Mucosa of stomach (tissue), 1 donor: ENCODE data around the gene CRYBB1.

Experiments
- H3K27me3 ChIP-seq: one replicate; pipeline ENCODE4 v1.7.0; 2013; ENCODE audit warnings: mild to moderate bottlenecking, low read length; ENCODE audit not compliant: control insufficient read depth, insufficient read depth
- H3K36me3 ChIP-seq: one replicate; pipeline ENCODE4 v1.7.0; 2013; ENCODE audit warnings: low read length; ENCODE audit not compliant: control insufficient read depth, insufficient read depth
- H3K4me1 ChIP-seq: one replicate; pipeline ENCODE4 v1.7.0; 2013; ENCODE audit warnings: mild to moderate bottlenecking, low read length; ENCODE audit not compliant: control insufficient read depth, insufficient read depth
- H3K4me3 ChIP-seq: one replicate; pipeline ENCODE4 v1.7.0; 2013; ENCODE audit warnings: low read length
- H3K9ac ChIP-seq: one replicate; pipeline ENCODE4 v1.7.0; 2013; ENCODE audit warnings: mild to moderate bottlenecking, low read length, moderate library complexity
- H3K9me3 ChIP-seq: one replicate; pipeline ENCODE4 v1.7.0; 2013; ENCODE audit warnings: mild to moderate bottlenecking, low read length, moderate library complexity; ENCODE audit not compliant: control insufficient read depth
- donor health status: Pancreatic carcinoma.

Gene CRYBB1

GRCh38 chr22:26650722-26651421 lies 33.0 kb upstream of the CRYBB1 start:
- H3K9ac ChIP-seq, result no peak overlapping the region
- H3K4me1 ChIP-seq, result no peaks in the 10 kb centered on the region
- H3K4me3 ChIP-seq, result no peak overlapping the region
- H3K36me3 ChIP-seq, result no peaks in the 10 kb centered on the region
- peaks cover 29% of the 10 kb centered on the region for H3K27me3 ChIP-seq
- no peaks in the 10 kb centered on the region for H3K9me3 ChIP-seq

DNA sequence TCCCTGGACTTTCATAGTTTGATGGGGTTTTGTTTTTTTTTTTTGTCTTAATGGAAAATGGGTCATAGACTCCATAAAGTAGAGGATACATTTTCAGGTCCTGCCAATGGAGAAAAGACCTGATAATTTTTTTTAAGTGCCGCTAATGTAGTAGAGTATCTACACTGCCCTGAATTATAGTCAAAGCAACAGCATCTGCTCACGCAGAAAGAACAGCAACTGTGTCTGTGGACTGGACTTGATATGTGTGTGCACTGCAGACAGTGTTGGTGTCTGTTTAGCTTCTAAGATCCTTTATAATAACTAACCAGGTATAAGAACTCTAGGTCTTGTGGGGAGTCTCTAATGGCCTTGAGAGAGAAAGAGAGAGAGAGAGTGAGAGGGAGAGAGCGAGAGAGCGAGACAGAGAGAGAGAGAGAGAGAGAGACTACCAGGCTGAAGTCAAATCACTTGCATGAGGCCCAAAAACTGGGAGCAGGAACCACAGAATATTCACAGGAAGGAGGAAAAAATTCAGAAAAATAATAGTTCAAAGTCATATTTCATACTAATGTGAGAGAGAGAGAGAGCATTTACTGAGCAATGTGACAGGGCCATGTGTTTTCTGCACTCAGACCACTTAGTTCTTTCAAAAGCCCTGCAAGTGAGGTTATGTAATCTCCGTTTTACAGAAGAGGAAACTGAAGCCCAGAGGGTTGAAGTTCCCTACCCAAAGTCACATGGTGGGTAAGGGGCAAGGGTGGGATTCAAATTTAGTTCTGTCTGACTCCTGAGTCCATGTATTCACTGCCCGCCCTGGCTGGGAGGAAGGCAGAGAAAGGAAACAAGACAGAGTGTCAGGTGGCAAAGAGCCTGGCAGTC lies 30.9 kb upstream of the CRYBB1 start:
- H3K4me1 ChIP-seq, result peaks cover 10% of the 10 kb centered on the region
- H3K4me3 ChIP-seq, result no peak overlapping the region
- H3K36me3 ChIP-seq, result no peaks in the 10 kb centered on the region
- no peaks in the 10 kb centered on the region for H3K9me3 ChIP-seq
- H3K9ac ChIP-seq, result no peak overlapping the region
- peaks cover 29% of the 10 kb centered on the region for H3K27me3 ChIP-seq

GRCh38 chr22:26648011-26648497 lies 30.2 kb upstream of the CRYBB1 start:
- Histone ChIP-seq H3K4me1 (peaks cover 10% of the 10 kb centered on the region), H3K9ac (no peak overlapping the region), H3K36me3 (no peaks in the 10 kb centered on the region), H3K9me3 (no peaks in the 10 kb centered on the region), H3K4me3 (no peak overlapping the region), H3K27me3 (peaks cover 24% of the 10 kb centered on the region)

DNA sequence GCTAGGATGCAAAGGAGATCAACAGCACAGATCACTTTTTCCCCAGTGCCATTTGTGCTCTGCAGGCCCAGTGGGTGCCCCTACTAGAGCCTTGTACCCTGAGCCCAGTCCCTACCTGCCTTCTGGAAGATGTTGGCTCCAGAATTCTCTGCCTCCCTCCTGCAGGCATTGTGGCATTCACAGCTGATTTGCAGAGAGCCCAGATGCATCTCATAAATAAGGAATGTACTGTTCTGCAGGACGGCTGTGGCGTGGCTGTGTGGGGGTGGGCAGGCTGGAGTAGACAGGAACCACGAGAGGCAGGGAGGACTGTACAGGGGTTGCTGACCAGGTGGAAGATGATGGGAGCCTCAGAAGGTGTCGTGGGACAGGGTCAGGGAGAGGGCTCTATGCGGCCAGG lies 28.3 kb upstream of the CRYBB1 start:
- Histone ChIP-seq H3K4me3 (no peak overlapping the region), H3K9me3 (no peaks in the 10 kb centered on the region), H3K9ac (no peak overlapping the region), H3K36me3 (no peaks in the 10 kb centered on the region), H3K27me3 (peaks cover 24% of the 10 kb centered on the region), H3K4me1 (peaks cover 10% of the 10 kb centered on the region)

DNA sequence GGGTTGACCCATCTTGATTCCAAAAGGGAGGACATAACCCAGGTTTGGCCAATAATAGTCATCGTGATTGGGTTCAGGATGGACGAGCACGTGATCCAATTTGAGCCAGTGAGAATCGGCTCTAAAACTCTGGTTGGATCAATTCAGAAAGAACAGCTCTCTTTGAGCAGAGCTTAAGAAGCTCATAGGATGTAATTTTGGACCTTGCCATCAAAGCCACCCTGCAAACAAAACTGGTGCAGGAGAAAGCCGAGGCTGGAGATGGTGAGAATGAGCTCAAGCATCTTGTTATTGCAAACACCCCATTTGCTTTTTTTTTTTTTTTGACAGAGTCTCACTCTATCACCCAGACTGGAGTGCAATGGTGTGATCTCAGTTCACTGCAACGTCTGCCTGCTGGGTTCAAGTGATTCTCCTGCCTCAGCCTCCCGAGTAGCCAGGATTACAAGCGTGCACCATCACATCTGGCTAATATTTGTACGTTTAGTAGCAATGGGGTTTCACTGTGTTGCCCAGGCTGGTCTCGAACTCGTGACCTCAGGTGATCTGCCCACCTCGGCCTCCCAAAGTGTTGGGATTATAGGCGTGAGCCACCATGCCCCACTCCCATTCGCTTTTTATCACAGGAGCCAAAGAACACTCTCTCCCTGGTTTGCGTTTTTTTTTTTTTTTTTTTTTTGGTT lies 25.7 kb upstream of the CRYBB1 start:
- no peak overlapping the region for H3K4me3 ChIP-seq
- H3K27me3 ChIP-seq, result peaks cover 24% of the 10 kb centered on the region
- H3K9me3 ChIP-seq, result no peaks in the 10 kb centered on the region
- H3K4me1 ChIP-seq, result peaks cover 10% of the 10 kb centered on the region
- H3K9ac ChIP-seq, result no peak overlapping the region
- H3K36me3 ChIP-seq, result no peaks in the 10 kb centered on the region

DNA sequence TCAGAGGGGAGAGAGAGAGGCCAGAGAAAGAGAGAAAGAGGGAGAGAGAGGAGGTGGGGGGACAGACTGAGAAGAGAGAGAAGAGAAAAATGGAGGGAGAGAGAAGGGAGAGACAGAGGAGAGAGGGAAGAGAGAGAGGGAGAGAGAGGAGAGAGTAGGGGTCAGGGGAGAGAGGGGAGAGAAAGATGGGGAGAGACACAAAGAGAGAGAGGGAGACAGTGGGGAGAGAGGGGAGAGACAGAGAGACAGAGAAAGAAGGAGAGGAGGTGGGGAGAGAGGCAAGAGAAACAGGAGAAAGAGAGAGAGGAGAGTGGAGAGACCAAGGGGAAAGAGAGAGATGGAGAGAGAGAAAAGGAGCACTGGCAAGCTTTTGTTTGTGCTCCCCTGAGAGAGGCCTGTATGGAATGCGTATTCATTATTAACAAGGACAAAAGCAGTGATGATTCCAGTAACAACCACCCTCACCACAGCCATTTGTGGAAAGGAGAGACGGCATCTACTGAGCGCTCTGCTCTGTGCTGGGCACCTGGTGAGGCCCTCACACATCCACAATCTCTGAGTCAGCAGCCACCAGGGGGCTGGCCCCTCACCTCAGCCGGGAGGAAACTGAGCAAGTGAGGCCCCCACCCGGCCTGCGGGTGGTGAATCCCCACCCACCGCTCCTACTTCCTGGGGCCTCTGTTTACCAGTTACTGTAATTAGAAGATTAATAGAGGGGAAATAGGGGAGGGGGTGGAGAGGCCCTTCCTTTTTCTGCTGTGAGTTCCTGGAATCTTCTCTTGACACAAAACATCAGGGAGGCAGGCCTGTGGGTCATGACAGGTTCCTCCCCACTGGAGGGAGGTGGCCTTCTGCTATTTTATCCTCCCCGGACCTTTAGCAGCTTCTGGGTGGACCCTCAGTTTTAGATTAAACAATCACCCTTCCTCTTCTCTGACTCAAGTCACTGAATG lies 24.9 kb upstream of the CRYBB1 start:
- peaks cover 10% of the 10 kb centered on the region for H3K4me1 ChIP-seq
- no peaks in the 10 kb centered on the region for H3K36me3 ChIP-seq
- H3K4me3 ChIP-seq, result no peak overlapping the region
- no peaks in the 10 kb centered on the region for H3K9me3 ChIP-seq
- peaks cover 16% of the 10 kb centered on the region for H3K27me3 ChIP-seq
- H3K9ac ChIP-seq, result no peak overlapping the region

DNA sequence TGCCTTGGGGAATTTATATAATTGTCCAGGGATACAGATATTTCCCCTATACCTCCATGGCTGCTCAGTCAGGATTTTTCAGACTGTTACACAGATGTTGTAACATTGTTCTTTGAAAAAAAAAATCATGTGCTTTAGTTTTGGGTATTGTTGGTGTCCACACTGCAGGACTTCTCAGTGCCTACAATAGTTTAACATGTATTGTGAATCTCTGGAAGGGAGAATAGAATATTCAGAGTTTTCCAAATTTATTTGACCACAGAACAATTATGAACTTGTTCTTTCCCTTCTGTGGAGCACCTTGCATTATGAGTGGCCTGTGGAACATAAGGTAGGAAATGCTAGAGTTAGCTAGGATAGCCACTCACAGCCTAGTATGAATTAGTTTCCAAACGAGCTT lies 18.5 kb upstream of the CRYBB1 start:
- Histone ChIP-seq H3K27me3 (no peaks in the 10 kb centered on the region), H3K4me1 (no peaks in the 10 kb centered on the region), H3K4me3 (no peak overlapping the region), H3K9ac (no peak overlapping the region), H3K9me3 (no peaks in the 10 kb centered on the region), H3K36me3 (no peaks in the 10 kb centered on the region)

DNA sequence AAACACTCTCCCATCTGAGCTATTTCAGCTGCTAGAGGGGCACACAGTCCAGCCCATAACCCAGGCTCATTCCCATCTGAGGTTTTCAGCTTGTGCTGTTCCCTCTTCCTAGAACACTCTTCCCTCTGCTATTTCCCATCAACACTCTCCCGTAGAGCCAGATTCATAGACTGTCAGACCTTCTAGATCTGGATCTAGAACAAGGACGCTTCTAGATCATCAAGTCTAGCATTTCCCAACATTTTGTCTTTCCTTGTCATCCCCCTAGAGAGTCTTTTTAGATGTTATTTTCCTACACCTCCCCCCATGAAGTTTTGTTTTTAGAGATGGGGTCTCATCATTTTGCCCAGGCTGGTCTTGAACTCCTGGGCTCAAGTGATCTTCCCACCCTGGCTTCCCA lies 17.3 kb upstream of the CRYBB1 start:
- Histone ChIP-seq H3K36me3 (no peaks in the 10 kb centered on the region), H3K4me1 (no peaks in the 10 kb centered on the region), H3K4me3 (no peak overlapping the region), H3K9me3 (no peaks in the 10 kb centered on the region), H3K9ac (no peak overlapping the region), H3K27me3 (no peaks in the 10 kb centered on the region)

DNA sequence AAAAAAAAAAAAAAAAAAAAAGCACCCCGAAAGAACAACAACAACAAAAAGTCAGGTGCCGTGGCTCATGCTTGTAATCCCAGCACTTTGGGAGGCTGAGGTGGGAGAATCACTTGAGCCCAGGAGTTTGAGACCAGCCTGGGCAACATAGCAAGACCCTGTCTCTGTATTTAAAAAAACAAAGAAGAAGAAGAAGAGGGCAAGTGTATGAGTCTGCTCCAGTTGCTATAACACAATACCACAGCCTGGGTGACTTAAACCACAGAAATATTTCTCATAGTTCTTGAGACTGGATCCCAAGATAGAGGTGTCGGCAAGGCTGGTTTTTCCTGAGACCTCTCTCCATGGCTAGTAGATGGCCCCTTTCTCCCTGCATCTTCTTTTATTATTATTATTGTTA lies 16.4 kb upstream of the CRYBB1 start:
- H3K9ac ChIP-seq, result no peak overlapping the region

GRCh38 chr22:26632422-26633155 lies 14.8 kb upstream of the CRYBB1 start:
- H3K9ac ChIP-seq, result no peak overlapping the region
- H3K27me3 ChIP-seq, result no peaks in the 10 kb centered on the region
- H3K36me3 ChIP-seq, result no peaks in the 10 kb centered on the region
- no peaks in the 10 kb centered on the region for H3K4me1 ChIP-seq
- H3K4me3 ChIP-seq, result no peak overlapping the region
- no peaks in the 10 kb centered on the region for H3K9me3 ChIP-seq

More for the DNA sequence above, 16.4 kb upstream of the CRYBB1 start:
- no peaks in the 10 kb centered on the region for H3K36me3 ChIP-seq
- H3K4me1 ChIP-seq, result no peaks in the 10 kb centered on the region
- no peak overlapping the region for H3K4me3 ChIP-seq
- no peaks in the 10 kb centered on the region for H3K27me3 ChIP-seq
- no peaks in the 10 kb centered on the region for H3K9me3 ChIP-seq

DNA sequence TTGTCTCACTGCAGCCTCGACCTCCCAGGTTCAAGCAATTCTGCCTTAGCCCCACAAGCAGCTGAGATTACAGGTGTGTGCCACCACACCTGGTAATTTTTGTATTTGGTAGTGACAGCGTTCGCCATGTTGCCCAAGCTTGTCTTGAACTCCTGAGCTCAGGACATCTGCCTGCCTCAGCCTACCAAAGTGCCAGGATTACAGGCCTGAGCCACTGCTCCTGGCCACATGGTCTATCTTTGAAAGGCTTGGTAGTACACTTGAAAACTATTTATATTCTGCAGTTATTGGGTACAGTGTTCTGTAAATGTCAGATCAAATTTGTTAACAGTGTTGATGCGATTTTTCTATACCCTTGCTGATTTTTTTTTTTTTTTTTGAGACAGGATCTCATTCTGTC lies 13.5 kb upstream of the CRYBB1 start:
- Histone ChIP-seq H3K4me1 (no peaks in the 10 kb centered on the region), H3K27me3 (no peaks in the 10 kb centered on the region), H3K9ac (no peak overlapping the region), H3K36me3 (no peaks in the 10 kb centered on the region), H3K9me3 (no peaks in the 10 kb centered on the region), H3K4me3 (no peak overlapping the region)
